Endothelial cell of umbilical vein (primary cell): Measurements from ENCODE around the gene KLF15. TPM values are rescaled to one million over a fixed set of nuclear protein-coding genes. Genes with fewer than 3 reads are reported as not detected.

ENCODE experiments used
- BruUV-seq: library from RNA; stranded (reverse); fragments of 400-500 nt; replicated peaks from 2 replicates; lab custom pipeline; 2021; lab: Mats Ljungman, UMichigan
- CTCF ChIA-PET: fragments of 300-600, 350-600 bp; sonication (Branson Sonifier 250); formaldehyde crosslinking; loops from one replicate; lab custom pipeline; 2021; ENCODE audit warnings: antibody characterized with exemption, inconsistent platforms; lab: Charles Lee
- POLR2A ChIA-PET: fragments of 300-600, 350-600 bp; sonication (Branson Sonifier 250); formaldehyde crosslinking; loops from one replicate; lab custom pipeline; 2021; ENCODE audit warnings: antibody characterized with exemption, inconsistent platforms; lab: Charles Lee
- DNase-seq: peaks from one replicate; pipeline ENCODE4 v3.0.0-alpha.2; 2011; ENCODE audit warnings: low read depth, low spot score
- FAIRE-seq: peaks from 2 replicates; lab custom pipeline; 2011; peaks lifted over from hg19 to GRCh38; lab: Jason Lieb, UNC
- H2AFZ ChIP-seq: 2 replicates; pipeline ENCODE4 v1.6.0; 2012; ENCODE audit warnings: low read depth, low read length, control low read depth, inconsistent platforms
- H3K27ac ChIP-seq: 2 replicates; pipeline ENCODE4 v1.5.1; 2011; ENCODE audit warnings: low read depth, mild to moderate bottlenecking, control low read depth, low read length, moderate library complexity; ENCODE audit not compliant: insufficient read depth
- H3K27me3 ChIP-seq, 2 experiments: 2 replicates each; pipeline versions ENCODE4 v1.6.0 to v1.6.1; 2011; ENCODE audit warnings: low read length in 2 of 2, mixed read lengths in 1 of 2; ENCODE audit not compliant: control insufficient read depth in 2 of 2, insufficient read depth in 2 of 2
- H3K36me3 ChIP-seq, 2 experiments: 2 replicates in 1 of 2; 3 replicates in 1 of 2; pipeline ENCODE4 v1.5.1; 2011; ENCODE audit warnings: low read length in 2 of 2, mild to moderate bottlenecking in 1 of 2, moderate library complexity in 1 of 2; ENCODE audit not compliant: control insufficient read depth in 2 of 2, insufficient read depth in 2 of 2; ENCODE audit errors: extremely low read depth in 1 of 2
- H3K4me1 ChIP-seq: 3 replicates; pipeline ENCODE4 v1.5.1; 2011; ENCODE audit warnings: mild to moderate bottlenecking, low read length; ENCODE audit not compliant: control insufficient read depth, insufficient read depth; ENCODE audit errors: extremely low read depth
- H3K4me2 ChIP-seq: 2 replicates; pipeline ENCODE4 v1.6.1; 2011; ENCODE audit warnings: low read length, control low read depth, mixed read lengths; ENCODE audit not compliant: insufficient read depth
- H3K4me3 ChIP-seq, 3 experiments: fragments of 200-600 bp in 1 of 3; sonication (generic), shearing (Covaris generic) in 1 of 3; replicated peaks in 1 of 3; 2 replicates each; pipeline ENCODE4 v1.5.1; 2011 to 2016; ENCODE audit warnings: control low read depth in 3 of 3, low read length in 3 of 3, mild to moderate bottlenecking in 2 of 3, inconsistent platforms in 1 of 3, low read depth in 1 of 3, moderate library complexity in 1 of 3; ENCODE audit not compliant: insufficient read depth in 1 of 3
- H3K79me2 ChIP-seq: 2 replicates; pipeline ENCODE4 v1.6.0; 2012; ENCODE audit warnings: low read length, inconsistent platforms; ENCODE audit not compliant: control insufficient read depth, insufficient read depth
- H3K9ac ChIP-seq: replicated peaks from 2 replicates; pipeline ENCODE3; 2011; ENCODE audit warnings: low read length, control low read depth; ENCODE audit not compliant: insufficient read depth; ENCODE audit errors: extremely low read depth
- H3K9me1 ChIP-seq: replicated peaks from 3 replicates; pipeline ENCODE4 v1.6.0; 2011; ENCODE audit warnings: mild to moderate bottlenecking, low read length; ENCODE audit not compliant: control insufficient read depth, insufficient read depth; ENCODE audit errors: extremely low read depth
- H3K9me3 ChIP-seq: replicated peaks from 2 replicates; pipeline ENCODE4 v1.5.1; 2012; ENCODE audit warnings: low read length, inconsistent platforms; ENCODE audit not compliant: control insufficient read depth, insufficient read depth
- H4K20me1 ChIP-seq: replicated peaks from 2 replicates; pipeline ENCODE3; 2011; ENCODE audit warnings: mild to moderate bottlenecking, low read length; ENCODE audit not compliant: control insufficient read depth, insufficient read depth; ENCODE audit errors: extremely low read depth
- EZH2 ChIP-seq: IDR thresholded peaks from 2 replicates; pipeline ENCODE4 v1.6.1; 2012; ENCODE audit warnings: borderline replicate concordance, low read depth, mild to moderate bottlenecking, moderate library complexity, low read length, inconsistent platforms; ENCODE audit not compliant: severe bottlenecking
- GATA2 ChIP-seq: IDR thresholded peaks from 2 replicates; pipeline ENCODE4 v1.7.0; 2011; ENCODE audit warnings: low read depth, mild to moderate bottlenecking, moderate library complexity, mixed read lengths, low read length; ENCODE audit not compliant: insufficient read length, insufficient read depth
- POLR2AphosphoS5 ChIP-seq: IDR thresholded peaks from 2 replicates; pipeline ENCODE4 v1.6.1; 2012; ENCODE audit warnings: low read depth, mild to moderate bottlenecking, control low read depth, low read length, moderate library complexity; ENCODE audit not compliant: insufficient read depth
- dilution Hi-C: fragments of 300-500 bp; cut with MboI; formaldehyde crosslinking; loops from one replicate; pipeline ENCODE4 v1.15.0; 2019; ENCODE audit warnings: low sequenced_read_pairs; ENCODE audit not compliant: extremely low pct_ligation_motif_present
- intact Hi-C: fragments of 100-400 bp; cut with micrococcal nuclease; formaldehyde crosslinking; loops from one replicate; pipeline ENCODE4 v1.10.0; 2022
- polyA plus RNA-seq, 4 experiments: library from polyadenylated mRNA; depleted of rRNA in 3 of 4; stranded (reverse) in 3 of 4; unstranded in 1 of 4; fragments of >200 nt; gene quantifications; 2 replicates each; pipeline versions ENCODE4 v1.2.1 to v1.2.3, GENCODE V29; 2011 to 2012; ENCODE audit warnings: missing spikeins in 1 of 4
- total RNA-seq: library from RNA; stranded (reverse); gene quantifications from 2 replicates; pipeline ENCODE4 v1.2.3, GENCODE V29; 2021

The KLF15 gene
- total and polyA plus RNA-seq, 2 donors (not counting 3 experiments of a cell fraction or from before 2014, with no cell fraction given): 2.2 to 3.0 TPM

- no peak overlapping the region for H2AFZ ChIP-seq
- TF ChIP-seq EZH2 (no peak), POLR2AphosphoS5 (no peak)
- no TSS peak for BruUV-seq
- H3K79me2 ChIP-seq: no peaks in the 10 kb centered on the region
- H4K20me1 ChIP-seq: no peaks in the 10 kb centered on the region
- no peak for DNase-seq
- CTCF ChIA-PET: no interaction called here
- no peaks in the 10 kb centered on the region for H3K9me1 ChIP-seq
- intact Hi-C loops: no loop called here
- H3K4me2 ChIP-seq: no peak overlapping the region
- H3K9ac ChIP-seq: no peak overlapping the region
- no peaks in the 10 kb centered on the region for H3K9me3 ChIP-seq
- POLR2A ChIA-PET: no interaction called here
- H3K36me3 ChIP-seq: peaks cover 0 to 4% of the 10 kb centered on the region in 2 experiments
- no peak for FAIRE-seq
- no peaks in the 10 kb centered on the region for H3K27me3 ChIP-seq
- H3K4me3 ChIP-seq: no peak overlapping the region
- H3K4me1 ChIP-seq: no peaks in the 10 kb centered on the region
- H3K27ac ChIP-seq: no peak overlapping the region
- dilution Hi-C loops: no loop called here
Observed at GRCh38 chr3:126350502-126351085, 6.6 kb downstream of the KLF15 start.

GRCh38 chr3:126349611-126350501, 7.4 kb downstream of the KLF15 start:
- no peak overlapping the region for H2AFZ ChIP-seq
- H3K79me2 ChIP-seq: no peaks in the 10 kb centered on the region
- ChIA-PET POLR2A (no interaction called here), CTCF (interaction anchor here (1.2 kb wide), 1 partner anchor 90 kb away, joined by 6 read pairs; no protein-coding TSS in a partner anchor)
- no peak for TF ChIP-seq GATA2
- peaks cover 0 to 4% of the 10 kb centered on the region in 2 experiments for H3K36me3 ChIP-seq
- dilution Hi-C loops: no loop called here
- H3K9ac ChIP-seq: no peak overlapping the region
- H3K9me1 ChIP-seq: no peaks in the 10 kb centered on the region
- no peaks in the 10 kb centered on the region for H3K4me1 ChIP-seq
- FAIRE-seq: no peak
- no peaks in the 10 kb centered on the region for H3K27me3 ChIP-seq
- H3K4me2 ChIP-seq: no peak overlapping the region
- no peaks in the 10 kb centered on the region for H3K9me3 ChIP-seq
- H4K20me1 ChIP-seq: no peaks in the 10 kb centered on the region
- H3K4me3 ChIP-seq: no peak overlapping the region
- BruUV-seq: no TSS peak
- H3K27ac ChIP-seq: no peak overlapping the region
- intact Hi-C loops: no loop called here
- DNase-seq: no peak
